ENCODE data around the gene CNTN4.
A peak's percentile ranks its signal among the peaks of the same experiment; 100 is the strongest.

The CNTN4 gene

GRCh38 chr3:2823031-2823430, 724.4 kb downstream of the CNTN4 start:
- peak; percentile 0 for DNase-seq

DNA sequence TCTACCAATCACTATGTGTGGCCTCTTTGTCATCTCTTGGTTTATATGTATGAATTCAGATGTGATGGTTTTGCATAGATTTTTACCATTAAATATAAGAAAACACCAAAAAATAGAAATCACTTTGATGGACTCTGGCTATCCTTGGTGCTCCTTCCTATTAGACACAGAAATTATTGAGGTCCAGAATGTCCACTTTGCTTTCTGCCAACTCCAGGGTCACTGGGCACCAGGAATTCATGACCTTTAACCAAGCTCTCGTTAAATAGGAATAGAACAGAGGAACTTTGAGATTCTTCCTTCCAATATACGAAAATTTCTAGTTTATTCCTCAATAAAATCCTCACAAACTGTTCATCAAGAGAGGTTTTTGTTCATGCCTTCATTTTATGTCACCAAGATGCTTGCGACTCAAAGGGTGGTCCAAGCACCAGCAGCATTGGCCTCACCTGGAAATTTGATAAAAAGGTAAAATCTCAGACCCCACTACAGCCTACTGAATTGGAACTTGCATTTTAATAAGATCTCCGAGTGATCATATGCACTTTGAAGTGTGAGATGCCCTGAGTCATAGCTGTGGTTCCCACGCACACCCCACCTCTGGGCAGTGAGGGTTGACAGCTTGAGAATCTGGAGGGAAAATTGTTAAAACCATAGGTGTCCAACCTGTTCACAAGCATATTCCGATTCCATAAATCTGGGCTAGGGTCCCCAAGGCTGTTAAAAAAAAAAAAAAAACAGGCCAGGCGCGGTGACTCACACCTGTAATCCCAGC, 725.0 kb downstream of the CNTN4 start:
- no peak for DNase-seq

- no peak for DNase-seq
These were observed 727.4 kb downstream of the CNTN4 start for GRCh38 chr3:2826036-2826435.

DNA sequence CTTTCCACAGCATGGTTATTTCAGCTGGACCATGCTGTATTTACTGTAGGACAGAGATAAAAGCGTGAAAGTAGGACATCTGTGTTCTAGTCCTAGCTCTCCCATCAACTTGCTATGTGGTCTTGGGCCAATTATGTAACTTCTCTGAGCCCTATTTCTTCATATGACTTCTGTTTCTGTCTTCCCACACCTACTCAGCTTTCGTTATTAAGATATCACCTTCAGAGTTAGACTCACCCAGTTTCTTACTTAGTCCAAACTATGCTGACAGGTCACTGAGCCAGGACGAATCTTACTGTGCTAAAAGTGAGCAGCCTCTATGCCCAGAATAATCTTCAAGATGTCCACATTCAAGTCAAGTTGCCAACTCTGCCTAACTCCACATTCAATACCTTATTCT, 727.8 kb downstream of the CNTN4 start:
- DNase-seq, result no peak

DNA sequence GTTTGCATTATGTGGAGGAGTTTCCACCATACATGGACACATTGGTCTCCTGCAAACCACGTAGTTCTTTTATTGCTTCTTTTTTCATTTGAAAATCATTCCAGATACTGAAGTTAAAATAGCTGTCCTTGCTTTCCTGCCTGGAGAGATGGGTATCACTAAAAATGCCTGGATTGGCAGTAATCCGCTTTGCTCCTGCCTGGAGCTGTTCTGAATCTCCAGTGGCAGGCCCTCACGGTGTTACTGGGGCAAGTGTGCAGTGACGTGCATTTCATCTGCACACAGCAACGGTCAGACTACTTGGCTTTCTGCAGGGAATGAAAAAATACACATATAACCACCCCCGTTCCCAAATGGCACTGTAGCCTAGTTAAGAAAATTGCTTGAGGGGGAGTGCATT, 738.6 kb downstream of the CNTN4 start:
- DNase-seq, result no peak

GRCh38 chr3:2837910-2838309, 739.2 kb downstream of the CNTN4 start:
- no peak for DNase-seq

DNA sequence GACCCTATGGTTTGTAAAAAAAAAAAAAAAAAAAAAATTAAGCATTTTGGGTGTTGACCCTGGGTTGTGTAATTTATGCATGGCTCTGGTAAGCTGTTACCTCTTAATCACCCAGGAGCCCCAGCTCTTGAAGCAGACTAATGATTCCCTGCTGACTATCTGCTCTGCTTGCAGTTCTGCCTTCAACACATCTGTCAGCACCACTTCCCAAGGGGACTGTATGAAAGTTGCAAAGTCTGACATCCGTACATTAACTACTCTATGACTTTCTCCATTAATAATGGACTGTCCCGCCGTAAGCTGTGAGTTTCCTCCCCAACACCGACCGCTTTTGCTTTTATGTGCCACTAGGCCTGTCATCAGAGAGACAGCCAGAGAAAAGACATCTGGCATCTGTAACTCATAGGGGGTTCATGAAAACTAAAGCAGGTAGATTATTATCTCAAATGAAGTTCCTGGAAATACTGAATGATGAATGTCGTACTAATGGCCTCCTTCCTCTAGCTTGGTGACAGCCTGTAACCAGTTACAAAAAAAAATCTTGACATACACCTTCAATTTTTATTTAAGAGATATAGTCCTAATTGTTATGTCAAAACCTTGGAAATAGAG, 740.0 kb downstream of the CNTN4 start:
- DNase-seq, result no peak

GRCh38 chr3:2839876-2840275, 741.2 kb downstream of the CNTN4 start:
- no peak for DNase-seq

GRCh38 chr3:2847062-2847841, 748.6 kb downstream of the CNTN4 start:
- DNase-seq, result peak; percentile 45

DNA sequence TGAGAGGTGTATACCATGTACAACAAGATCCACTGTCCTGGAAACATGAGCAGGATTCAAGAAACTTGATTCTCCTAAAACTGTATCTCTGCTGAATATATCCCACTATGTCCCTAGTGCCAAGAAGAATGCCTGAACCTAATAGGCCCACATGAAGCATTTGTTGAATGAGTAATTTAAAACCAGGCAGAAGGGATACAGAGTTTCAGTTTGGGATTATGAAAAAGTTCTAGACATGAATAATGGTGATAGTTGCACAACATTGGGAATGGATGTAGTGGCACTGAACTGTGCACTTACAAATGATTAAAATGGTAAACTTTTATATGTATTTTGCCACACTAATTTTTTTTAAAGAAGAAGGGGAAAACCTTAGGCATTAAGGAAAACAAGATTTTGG, 750.4 kb downstream of the CNTN4 start:
- no peak for DNase-seq

DNA sequence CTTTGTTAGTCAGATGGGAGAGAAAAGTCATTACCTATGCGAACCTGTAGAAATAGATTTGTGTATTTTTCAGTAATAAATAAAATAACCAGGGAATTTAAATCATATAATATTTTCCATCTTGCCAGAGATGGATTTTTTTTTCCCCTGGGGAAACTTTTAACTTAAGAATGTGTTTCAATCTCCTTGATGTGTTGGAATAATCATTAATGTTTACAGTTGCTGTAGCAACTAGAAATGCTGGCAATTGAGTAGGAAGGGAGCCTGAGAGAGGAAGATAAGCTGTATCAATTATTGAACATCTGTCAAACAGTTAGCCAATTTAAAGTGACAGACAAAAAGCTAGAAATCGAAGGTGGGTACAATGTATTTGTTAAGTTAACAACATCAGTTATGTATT, 752.0 kb downstream of the CNTN4 start:
- DNase-seq, result no peak

- DNase-seq, result no peak
These were observed 752.7 kb downstream of the CNTN4 start for GRCh38 chr3:2851361-2851760.

- DNase-seq, result no peak
These were observed 753.2 kb downstream of the CNTN4 start for GRCh38 chr3:2851835-2852234.

- no peak for DNase-seq
These were observed 755.0 kb downstream of the CNTN4 start for GRCh38 chr3:2853651-2854050.

DNA sequence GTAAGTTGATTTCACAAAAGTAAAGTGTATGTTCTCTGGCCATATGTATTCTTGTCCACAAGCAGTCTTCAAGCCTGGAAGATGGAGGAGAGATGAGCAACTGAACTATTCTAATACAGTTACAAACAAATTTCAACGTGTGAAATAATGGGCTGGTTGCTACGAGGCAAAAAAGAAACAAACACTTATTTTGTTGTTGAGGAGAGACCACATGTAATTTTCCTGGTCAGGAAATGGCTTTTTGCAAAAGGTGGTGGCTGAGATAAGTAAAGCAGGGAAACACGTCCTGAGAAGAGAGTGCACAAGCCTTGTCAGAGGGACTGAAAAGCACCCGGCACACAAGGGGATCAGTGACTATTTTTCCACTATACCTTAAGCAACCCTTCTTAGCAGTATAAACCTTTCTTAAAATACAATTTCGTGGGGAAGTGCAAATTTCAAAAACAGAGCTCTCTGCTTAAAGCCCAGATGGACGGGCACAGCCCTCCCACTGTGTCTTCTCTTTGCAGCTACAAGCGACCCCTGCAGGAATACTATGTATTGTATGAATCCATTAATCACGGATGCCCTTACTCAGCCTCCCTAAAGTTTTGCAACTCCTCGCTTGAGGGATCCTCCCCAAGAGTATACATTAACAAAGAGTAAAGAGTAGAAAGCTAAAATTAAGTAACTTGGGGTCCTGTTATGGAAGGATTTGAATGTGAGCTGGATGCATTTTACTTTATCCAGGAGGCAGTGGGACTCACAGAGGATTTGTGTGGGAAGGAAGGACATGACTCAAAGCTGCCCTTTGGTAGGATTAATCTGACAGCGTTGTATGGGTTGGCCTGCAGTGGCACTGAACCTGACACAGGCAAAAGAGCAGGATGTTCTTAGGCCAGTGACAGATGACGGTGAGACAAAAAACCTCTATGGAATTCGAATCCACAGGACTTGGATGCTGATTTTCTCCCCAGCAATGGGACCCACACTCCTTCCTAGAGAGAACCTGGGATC, 757.8 kb downstream of the CNTN4 start:
- peak; percentile 18 for DNase-seq

DNA sequence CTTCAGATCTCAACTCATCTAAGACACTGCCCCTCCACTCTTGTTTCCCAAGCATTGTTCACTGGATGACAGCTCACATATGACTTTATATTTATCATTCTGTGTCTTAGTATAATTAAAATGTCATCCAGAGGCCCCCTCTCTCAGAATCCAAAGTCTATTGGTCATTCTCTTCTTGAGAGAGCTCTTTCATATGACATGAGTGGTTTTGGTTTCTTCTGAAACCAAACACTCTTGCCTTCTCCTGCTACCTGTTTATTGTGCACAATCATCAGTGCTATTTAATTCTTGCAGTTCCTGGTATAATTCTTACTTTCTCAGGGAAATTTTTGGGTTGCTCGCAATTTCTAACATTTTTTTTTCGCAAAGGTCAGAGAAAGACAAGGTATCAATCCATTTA, 762.0 kb downstream of the CNTN4 start:
- DNase-seq, result no peak

DNA sequence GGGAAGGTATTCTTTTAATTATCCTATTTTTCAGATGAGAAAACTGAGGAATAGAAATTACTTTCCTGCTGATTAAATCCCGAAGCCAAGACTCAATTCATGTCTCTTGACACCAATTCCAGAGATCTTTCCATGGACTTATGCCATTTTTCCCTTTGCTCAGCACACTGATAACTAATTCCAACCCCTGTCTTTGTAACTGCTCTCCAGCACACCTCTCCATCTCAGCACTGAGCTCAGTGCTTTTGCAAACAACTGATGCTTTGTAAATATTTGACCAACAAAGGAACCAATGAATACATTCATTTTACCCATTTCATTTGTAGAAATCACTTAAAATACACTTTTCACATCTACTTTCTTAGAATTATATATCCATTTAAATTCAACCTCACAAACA, 762.5 kb downstream of the CNTN4 start:
- no peak for DNase-seq

- no peak for DNase-seq
These were observed 763.3 kb downstream of the CNTN4 start for GRCh38 chr3:2861920-2862319.

DNA sequence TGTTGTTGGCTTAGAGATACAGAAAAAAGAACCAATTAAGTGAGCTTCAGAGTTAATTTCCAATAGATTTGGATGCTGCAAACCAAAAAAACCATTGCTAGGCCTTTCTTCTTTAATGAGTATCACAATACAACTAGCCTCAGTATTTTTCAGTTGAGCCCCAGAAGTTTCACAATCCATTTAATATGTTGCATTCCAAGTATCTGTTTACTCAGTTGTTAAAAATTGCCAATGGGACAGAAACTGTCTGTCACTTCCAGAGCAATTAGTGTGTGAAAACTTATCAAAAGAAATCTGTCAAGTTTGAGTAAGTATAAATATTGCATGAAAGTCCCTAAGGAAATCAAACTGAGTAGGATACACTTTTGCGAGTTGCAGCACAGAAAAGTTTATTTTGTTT, 763.7 kb downstream of the CNTN4 start:
- no peak for DNase-seq

DNA sequence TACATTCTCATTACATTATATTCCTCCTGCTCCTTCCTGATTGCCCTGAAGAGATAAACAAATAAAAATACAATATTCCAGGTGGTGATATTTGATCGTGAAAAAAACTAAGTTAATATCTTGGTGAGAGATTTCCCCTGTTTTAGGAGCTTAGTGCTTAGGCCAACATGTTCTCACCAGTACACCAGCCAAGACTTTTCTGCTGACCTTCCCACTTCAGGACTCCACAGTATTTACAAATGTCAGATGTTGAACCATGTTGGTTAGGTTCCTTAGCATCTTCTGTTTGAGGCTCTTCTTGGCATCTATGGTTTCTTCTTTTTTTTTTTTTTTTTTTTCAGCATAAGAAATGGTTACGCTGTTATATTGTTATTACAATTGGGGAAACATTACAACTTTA, 764.5 kb downstream of the CNTN4 start:
- DNase-seq, result no peak

GRCh38 chr3:2869905-2870304, 771.2 kb downstream of the CNTN4 start:
- DNase-seq, result no peak

DNA sequence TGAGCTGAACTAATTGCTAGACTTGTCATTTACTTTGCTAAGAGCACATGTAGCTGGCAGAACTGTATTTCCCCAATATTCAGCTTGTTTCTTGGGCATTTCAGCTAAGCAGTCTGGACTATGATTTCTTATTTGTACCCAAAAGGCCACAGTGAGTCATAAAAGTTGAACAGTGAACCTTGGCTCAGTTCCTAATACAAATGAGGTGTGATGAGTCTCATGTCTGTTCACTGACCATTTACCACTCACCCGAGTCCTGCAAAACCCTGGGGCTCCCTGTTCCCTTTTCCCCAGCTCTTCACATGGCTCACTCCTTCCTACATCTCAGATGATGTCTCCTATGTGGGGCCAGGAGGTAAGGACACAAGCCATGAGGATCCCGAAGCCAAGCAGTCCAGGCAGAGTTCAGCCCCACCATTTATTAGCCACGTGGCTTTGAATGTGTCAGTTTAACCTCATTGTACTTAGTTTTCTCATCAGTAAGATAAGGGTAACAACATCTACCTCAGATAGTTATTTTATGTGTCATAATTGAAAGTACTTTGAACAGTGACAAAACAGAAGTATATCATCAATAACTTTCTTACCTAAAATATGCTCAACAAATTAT, 772.2 kb downstream of the CNTN4 start:
- no peak for DNase-seq
